SK-N-SH (cell line): ENCODE measurements around the gene PSG1.
"Not testable (repeated sequence)": the region's sequence is repeated elsewhere in the genome, so short reads cannot be mapped to it uniquely, and the experiment has no call there.

ENCODE experiments used
- CTCF ChIP-seq: fragments of 200-600 bp; sonication (generic); IDR thresholded peaks from 2 replicates; pipeline ENCODE4 v1.6.1; 2017; ENCODE audit warnings: antibody characterized with exemption, mild to moderate bottlenecking, moderate library complexity
- EP300 ChIP-seq, 2 experiments: IDR thresholded peaks; 2 replicates each; pipeline versions ENCODE4 v1.4.0 to v1.6.1; 2012; ENCODE audit warnings: borderline replicate concordance in 1 of 2, low read depth in 1 of 2, low read length in 1 of 2
- EZH2phosphoT487 ChIP-seq: fragments of 200-600 bp; sonication (generic); IDR thresholded peaks from 2 replicates; pipeline ENCODE4 v1.6.1; 2017; ENCODE audit warnings: low read depth, mixed run types, mild to moderate bottlenecking, antibody characterized with exemption, moderate library complexity, borderline replicate concordance
- MAX ChIP-seq: IDR thresholded peaks from 2 replicates; pipeline ENCODE4 v1.4.0; 2012; ENCODE audit warnings: low read depth
- NFIC ChIP-seq: IDR thresholded peaks from 2 replicates; pipeline ENCODE4 v1.4.0; 2012; ENCODE audit warnings: borderline replicate concordance
- PBX3 ChIP-seq: IDR thresholded peaks from 2 replicates; pipeline ENCODE4; 2012
- POLR2AphosphoS5 ChIP-seq: IDR thresholded peaks from 2 replicates; pipeline ENCODE4 v1.6.1; 2012; ENCODE audit warnings: low read depth, low read length
- RAD21 ChIP-seq: IDR thresholded peaks from 2 replicates; pipeline ENCODE4 v1.6.1; 2012; ENCODE audit warnings: mild to moderate bottlenecking, low read length
- REST ChIP-seq: IDR thresholded peaks from 2 replicates; pipeline ENCODE4 v1.6.1; 2012; ENCODE audit warnings: mild to moderate bottlenecking, low read depth, low read length, moderate library complexity
- TAF1 ChIP-seq: IDR thresholded peaks from 2 replicates; pipeline ENCODE4 v1.6.1; 2012; ENCODE audit warnings: low read depth, mild to moderate bottlenecking, low read length, moderate library complexity, borderline replicate concordance
- TF ChIP-seq, protein P1 (sequence below): fragments of 150-350 bp; IDR thresholded peaks from 2 replicates; pipeline ENCODE4 v1.6.1; 2017; ENCODE audit warnings: antibody characterized with exemption, low read length, low read depth, borderline replicate concordance

- TF ChIP-seq CTCF; NFIC; EZH2phosphoT487; TAF1; MAX; REST; POLR2AphosphoS5; PBX3; EP300 (IDR thresholded peaks at IDR 0.05; ENCODE audit: borderline replicate concordance in 1 of 2, low read depth in 1 of 2, low read length in 1 of 2); RAD21: not testable (repeated sequence)
- TF ChIP-seq, protein P1, sequence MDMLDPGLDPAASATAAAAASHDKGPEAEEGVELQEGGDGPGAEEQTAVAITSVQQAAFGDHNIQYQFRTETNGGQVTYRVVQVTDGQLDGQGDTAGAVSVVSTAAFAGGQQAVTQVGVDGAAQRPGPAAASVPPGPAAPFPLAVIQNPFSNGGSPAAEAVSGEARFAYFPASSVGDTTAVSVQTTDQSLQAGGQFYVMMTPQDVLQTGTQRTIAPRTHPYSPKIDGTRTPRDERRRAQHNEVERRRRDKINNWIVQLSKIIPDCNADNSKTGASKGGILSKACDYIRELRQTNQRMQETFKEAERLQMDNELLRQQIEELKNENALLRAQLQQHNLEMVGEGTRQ = not testable (repeated sequence)
Measured at GRCh38 chr19:42880621-42881020, 1.1 kb upstream of the PSG1 start.
